Esophagus muscularis mucosa (tissue), 4 donors: Measurements from ENCODE around the gene ACBD4. TPM values are rescaled to one million over a fixed set of nuclear protein-coding genes. Genes with fewer than 3 reads are reported as not detected.

Source experiments
- DNase-seq: peaks from one replicate; pipeline ENCODE4 v3.0.0-alpha.2; 2017; ENCODE audit errors: extremely low spot score
- H3K27ac ChIP-seq, 4 donors: fragments of 200-600 bp; sonication (generic); replicated peaks in 1 of 4; 1 replicate in 3 of 4; 2 replicates in 1 of 4; pipeline ENCODE4 v1.5.1; 2016 to 2019; ENCODE audit warnings: mild to moderate bottlenecking in 1 of 4
- H3K27me3 ChIP-seq, 4 donors: fragments of 200-600 bp; sonication (generic); one replicate each; pipeline versions ENCODE4 v1.5.1 to v1.6.0; 2016 to 2019
- H3K36me3 ChIP-seq, 4 donors: fragments of 200-600 bp; sonication (generic); one replicate each; pipeline ENCODE4 v1.5.1; 2016 to 2019
- H3K4me1 ChIP-seq, 4 donors: fragments of 200-600 bp; sonication (generic); one replicate each; pipeline ENCODE4 v1.5.1; 2016 to 2019
- H3K4me3 ChIP-seq, 4 donors: fragments of 200-600 bp; sonication (generic); 1 replicate in 2 of 4; 2 replicates in 2 of 4; pipeline ENCODE4 v1.5.1; 2016 to 2019; ENCODE audit warnings: mild to moderate bottlenecking in 4 of 4, moderate library complexity in 1 of 4
- H3K9me3 ChIP-seq, 4 donors: fragments of 200-600 bp; sonication (generic); 1 replicate in 3 of 4; 2 replicates in 1 of 4; pipeline ENCODE4 v1.5.1; 2016 to 2019
- EP300 ChIP-seq: sonication (generic); formaldehyde crosslinking; IDR thresholded peaks from one replicate; pipeline ENCODE4 v1.6.1; 2017; ENCODE audit warnings: antibody characterized with exemption
- POLR2A ChIP-seq: fragments of 450-650 bp; IDR thresholded peaks from one replicate; pipeline ENCODE4 v1.6.1; 2017; ENCODE audit warnings: antibody characterized with exemption, moderate library complexity, mild to moderate bottlenecking, low read depth
- POLR2AphosphoS5 ChIP-seq, 2 donors: sonication (generic); formaldehyde crosslinking; IDR thresholded peaks; one replicate each; pipeline ENCODE4 v1.6.1; 2017; ENCODE audit warnings: antibody characterized with exemption in 2 of 2
- whole genome bisulfite sequencing: methylation state at CpG from one replicate; pipeline ENCODE4 v1.1.5; 2018; 5-methylcytosine and 5-hydroxymethylcytosine counted together
- intact Hi-C: fragments of 100-400 bp; cut with DNase I; formaldehyde crosslinking; loops from one replicate; pipeline ENCODE4 v1.15.1; 2023
- total RNA-seq, 4 donors: library from RNA; depleted of rRNA; stranded (reverse); fragments of >200 nt; gene quantifications; one replicate each; pipeline versions ENCODE4 v1.1.0 to v1.2.1, GENCODE V29; 2016
- TF ChIP-seq, protein P1 (sequence below), 3 experiments: fragments of 200-600 bp in 2 of 3; fragments of 450-650 bp in 1 of 3; sonication (generic) in 2 of 3; IDR thresholded peaks; one replicate each; pipeline ENCODE4 v1.5.1; 2017 to 2019; ENCODE audit warnings: antibody characterized with exemption in 3 of 3, mild to moderate bottlenecking in 2 of 3, moderate library complexity in 1 of 3

ACBD4 gene
- total RNA-seq, 4 donors from 2014 or later: 20.9 to 34.8 (median 23.5) TPM

DNA sequence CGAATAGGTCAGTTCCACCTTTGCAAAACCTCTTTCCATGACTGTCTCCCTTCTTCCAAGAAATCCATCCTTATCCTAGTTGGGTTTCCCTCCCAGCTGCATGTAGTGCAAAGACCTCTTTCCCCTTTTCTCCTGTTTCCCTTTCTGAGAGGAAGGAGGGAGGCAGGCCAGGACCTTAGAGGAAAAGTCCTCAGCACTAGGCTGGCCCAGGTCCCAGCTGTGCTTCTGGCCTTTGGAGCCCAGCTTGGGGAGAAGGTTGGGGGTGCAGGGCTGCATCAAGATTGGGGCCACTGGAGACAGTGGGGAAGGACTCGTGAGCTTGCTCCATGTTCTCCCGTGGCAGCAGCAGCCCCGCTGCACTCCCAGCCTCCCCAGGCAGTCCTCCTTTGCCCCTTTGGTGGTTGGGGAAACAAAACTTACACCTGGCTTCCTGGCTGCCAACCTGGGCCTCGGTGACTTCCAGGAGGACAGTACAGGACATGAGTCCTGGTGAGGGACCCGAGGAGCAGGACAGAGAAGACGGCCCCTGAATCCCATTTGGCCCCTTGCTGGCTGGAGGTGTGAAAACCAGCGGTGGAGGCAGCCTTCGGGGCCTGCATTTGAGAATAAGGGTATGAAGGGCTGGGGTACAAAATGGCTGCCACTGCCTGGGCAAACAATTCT lies 26.7 kb downstream of the ACBD4 start:
- WGBS: 63% methylated on average over 7 of the region's 9 CpGs
- Histone ChIP-seq H3K9me3 (no peaks in the 10 kb centered on the region), H3K4me3 (peak overlapping the region; percentile 91 to 97 (median 96)), H3K27ac (peak overlapping the region; percentile 51 to 100 (median 84)), H3K27me3 (no peaks in the 10 kb centered on the region), H3K4me1 (peaks cover 39 to 45% (median 43%) of the 10 kb centered on the region in 4 donors), H3K36me3 (no peaks in the 10 kb centered on the region)
- no peak for DNase-seq
- TF ChIP-seq, protein P1, sequence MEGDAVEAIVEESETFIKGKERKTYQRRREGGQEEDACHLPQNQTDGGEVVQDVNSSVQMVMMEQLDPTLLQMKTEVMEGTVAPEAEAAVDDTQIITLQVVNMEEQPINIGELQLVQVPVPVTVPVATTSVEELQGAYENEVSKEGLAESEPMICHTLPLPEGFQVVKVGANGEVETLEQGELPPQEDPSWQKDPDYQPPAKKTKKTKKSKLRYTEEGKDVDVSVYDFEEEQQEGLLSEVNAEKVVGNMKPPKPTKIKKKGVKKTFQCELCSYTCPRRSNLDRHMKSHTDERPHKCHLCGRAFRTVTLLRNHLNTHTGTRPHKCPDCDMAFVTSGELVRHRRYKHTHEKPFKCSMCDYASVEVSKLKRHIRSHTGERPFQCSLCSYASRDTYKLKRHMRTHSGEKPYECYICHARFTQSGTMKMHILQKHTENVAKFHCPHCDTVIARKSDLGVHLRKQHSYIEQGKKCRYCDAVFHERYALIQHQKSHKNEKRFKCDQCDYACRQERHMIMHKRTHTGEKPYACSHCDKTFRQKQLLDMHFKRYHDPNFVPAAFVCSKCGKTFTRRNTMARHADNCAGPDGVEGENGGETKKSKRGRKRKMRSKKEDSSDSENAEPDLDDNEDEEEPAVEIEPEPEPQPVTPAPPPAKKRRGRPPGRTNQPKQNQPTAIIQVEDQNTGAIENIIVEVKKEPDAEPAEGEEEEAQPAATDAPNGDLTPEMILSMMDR (IDR thresholded peaks at IDR 0.05): no peak
- TF ChIP-seq POLR2A: no peak
- no peak for TF ChIP-seq EP300
- TF ChIP-seq POLR2AphosphoS5 (IDR thresholded peaks at IDR 0.05): no peak
- intact Hi-C loops: no loop called here

DNA sequence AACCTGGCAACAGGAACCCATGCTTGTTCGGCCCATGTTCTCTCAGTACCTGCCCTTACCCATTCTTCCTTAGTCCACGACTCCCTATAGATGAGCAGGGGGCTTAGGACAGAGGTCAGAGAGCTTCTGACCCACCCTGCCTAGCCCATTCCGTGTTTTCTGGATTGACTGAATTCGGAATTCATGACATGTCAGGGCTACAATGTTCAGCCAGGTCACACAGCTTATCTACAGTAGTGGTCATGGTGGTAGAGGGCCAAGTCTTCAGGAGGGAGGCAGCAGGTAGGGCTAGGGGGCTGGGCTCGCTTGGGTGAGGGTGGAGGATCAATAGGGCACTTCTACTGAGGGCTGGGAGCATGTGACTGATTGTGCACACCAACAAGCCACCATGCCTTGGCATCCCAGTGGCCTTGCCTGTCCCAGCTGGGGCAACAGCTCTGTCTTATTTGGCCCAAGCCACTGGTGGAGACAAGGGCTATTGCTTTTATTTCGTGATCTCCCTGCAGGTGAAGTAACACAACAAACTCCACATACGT lies 29.3 kb downstream of the ACBD4 start:
- no peak for DNase-seq
- H3K4me1 ChIP-seq: peaks cover 13 to 20% (median 16%) of the 10 kb centered on the region in 4 donors
- no peaks in the 10 kb centered on the region for H3K27me3 ChIP-seq
- no peaks in the 10 kb centered on the region for H3K9me3 ChIP-seq
- H3K4me3 ChIP-seq: no peak overlapping the region
- no peak overlapping the region for H3K27ac ChIP-seq
- H3K36me3 ChIP-seq: peaks cover 0 to 12% (median 9%) of the 10 kb centered on the region in 4 donors
- intact Hi-C loops: no loop called here
- no peak for TF ChIP-seq POLR2A
- TF ChIP-seq EP300: no peak
- TF ChIP-seq, protein P1 (IDR thresholded peaks at IDR 0.05): no peak
- no peak for TF ChIP-seq POLR2AphosphoS5 (IDR thresholded peaks at IDR 0.05)
- WGBS: 86% methylated on average over 6 of the region's 7 CpGs

DNA sequence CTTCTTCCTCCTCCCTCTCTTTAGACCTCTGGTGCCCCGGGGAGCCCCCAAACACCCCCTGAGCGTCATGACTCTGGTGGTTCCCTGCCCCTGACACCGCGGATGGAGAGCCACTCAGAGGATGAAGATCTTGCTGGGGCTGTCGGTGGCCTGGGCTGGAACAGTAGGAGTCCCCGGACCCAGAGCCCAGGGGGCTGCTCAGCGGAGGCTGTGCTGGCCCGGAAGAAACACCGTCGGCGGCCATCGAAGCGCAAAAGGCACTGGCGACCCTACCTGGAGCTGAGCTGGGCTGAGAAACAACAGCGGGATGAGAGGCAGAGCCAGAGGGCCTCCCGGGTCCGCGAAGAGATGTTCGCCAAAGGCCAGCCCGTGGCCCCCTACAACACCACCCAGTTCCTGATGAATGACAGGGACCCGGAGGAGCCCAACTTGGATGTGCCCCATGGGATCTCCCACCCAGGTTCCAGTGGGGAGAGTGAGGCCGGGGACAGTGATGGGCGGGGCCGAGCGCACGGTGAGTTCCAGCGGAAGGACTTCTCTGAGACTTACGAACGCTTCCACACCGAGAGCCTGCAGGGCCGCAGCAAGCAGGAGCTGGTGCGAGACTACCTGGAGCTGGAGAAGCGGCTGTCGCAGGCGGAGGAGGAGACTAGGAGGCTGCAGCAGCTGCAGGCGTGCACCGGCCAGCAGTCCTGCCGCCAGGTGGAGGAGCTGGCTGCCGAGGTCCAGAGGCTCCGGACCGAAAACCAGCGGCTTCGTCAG lies 33.7 kb downstream of the ACBD4 start:
- WGBS: 91% methylated on average over 12 of the region's 43 CpGs
- intact Hi-C loops: no loop called here
- DNase-seq: no peak
- no peaks in the 10 kb centered on the region for H3K27me3 ChIP-seq
- no peaks in the 10 kb centered on the region for H3K9me3 ChIP-seq
- no peak overlapping the region for H3K4me3 ChIP-seq
- H3K4me1 ChIP-seq: peaks cover 25 to 44% (median 40%) of the 10 kb centered on the region in 4 donors
- TF ChIP-seq POLR2A (no peak), EP300 (no peak), POLR2AphosphoS5 (IDR thresholded peaks at IDR 0.05) (no peak)
- TF ChIP-seq, protein P1 (IDR thresholded peaks at IDR 0.05): no peak
- H3K27ac ChIP-seq: peak overlapping the region in 3 of 4 donors; percentile 88 to 93 (median 88)
- peaks cover 0 to 12% (median 10%) of the 10 kb centered on the region in 4 donors for H3K36me3 ChIP-seq

DNA sequence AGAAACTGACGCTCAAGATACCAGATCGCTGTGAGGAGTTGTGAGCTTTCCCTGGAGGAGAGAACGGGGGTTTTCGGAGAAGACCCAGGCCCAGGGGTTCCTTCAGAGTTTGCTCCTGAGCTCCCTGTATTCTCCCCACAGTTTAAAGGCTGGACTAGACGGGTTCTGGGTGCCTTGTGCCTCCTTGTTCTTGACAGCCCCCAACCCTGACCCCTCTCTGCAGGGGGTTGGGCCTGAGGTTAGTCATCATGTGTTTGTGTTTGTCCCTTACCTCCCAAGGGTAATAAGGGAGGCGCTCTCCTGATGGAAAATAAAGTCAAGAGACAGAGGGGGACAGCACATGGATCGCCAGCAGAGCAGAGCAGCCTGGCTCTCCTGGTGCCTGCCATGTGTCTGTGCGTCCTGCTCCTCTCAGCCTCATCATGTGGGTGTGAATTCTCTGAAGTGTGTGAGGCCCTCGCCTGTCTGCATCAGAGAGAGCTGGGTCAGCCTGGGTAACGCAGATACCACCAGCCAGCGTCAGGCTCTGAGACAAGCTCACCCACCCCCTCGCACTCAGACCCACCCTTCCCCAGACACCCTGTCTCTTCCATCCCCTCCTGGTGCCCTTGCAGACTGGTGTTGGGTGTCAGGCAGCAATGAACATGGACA lies 34.9 kb downstream of the ACBD4 start:
- intact Hi-C loops: no loop called here
- H3K4me3 ChIP-seq: peak overlapping the region in 3 of 4 donors; percentile 49 to 63 (median 54)

More for the DNA sequence above, 34.9 kb downstream of the ACBD4 start:
- TF ChIP-seq POLR2A: no peak
- TF ChIP-seq, protein P1 (IDR thresholded peaks at IDR 0.05): no peak
- no peak for TF ChIP-seq EP300
- TF ChIP-seq POLR2AphosphoS5 (IDR thresholded peaks at IDR 0.05): no peak
- Histone ChIP-seq H3K27me3 (no peaks in the 10 kb centered on the region), H3K4me1 (peaks cover 25 to 44% (median 40%) of the 10 kb centered on the region in 4 donors), H3K9me3 (no peaks in the 10 kb centered on the region), H3K27ac (peak overlapping the region; percentile 88 to 97 (median 90)), H3K36me3 (peaks cover 0 to 12% (median 10%) of the 10 kb centered on the region in 4 donors)
- no peak for DNase-seq
- 72% methylated on average over 11 of the region's 12 CpGs for WGBS
